Ascending aorta (tissue), 2 donors: ENCODE measurements around the gene YIPF3. TPM values are rescaled to one million over a fixed set of nuclear protein-coding genes. Genes with fewer than 3 reads are reported as not detected.
"Not testable (repeated sequence)": the region's sequence is repeated elsewhere in the genome, so short reads cannot be mapped to it uniquely, and the experiment has no call there.

Experiments used
- DNase-seq, 2 donors: peaks; one replicate each; pipeline ENCODE4 v3.0.0-alpha.2; 2019; ENCODE audit warnings: low spot score in 2 of 2
- H3K27ac ChIP-seq, 2 donors: fragments of 200-600 bp; sonication (generic); one replicate each; pipeline ENCODE4 v1.5.1; 2016 to 2017; ENCODE audit warnings: mild to moderate bottlenecking in 1 of 2
- H3K27me3 ChIP-seq: fragments of 200-600 bp; sonication (generic); one replicate; pipeline ENCODE4 v1.5.1; 2017
- H3K36me3 ChIP-seq, 2 donors: fragments of 200-600 bp; sonication (generic); one replicate each; pipeline ENCODE4 v1.5.1; 2016
- H3K4me1 ChIP-seq, 2 donors: fragments of 200-600 bp; sonication (generic); one replicate each; pipeline ENCODE4 v1.5.1; 2016 to 2017; ENCODE audit warnings: mild to moderate bottlenecking in 1 of 2
- H3K4me3 ChIP-seq, 2 donors: fragments of 200-600 bp; sonication (generic); one replicate each; pipeline ENCODE4 v1.5.1; 2016 to 2017; ENCODE audit warnings: mild to moderate bottlenecking in 1 of 2
- H3K9me3 ChIP-seq, 2 donors: fragments of 200-600 bp; sonication (generic); one replicate each; pipeline ENCODE4 v1.5.1; 2016
- intact Hi-C: fragments of 100-400 bp; cut with DNase I; formaldehyde crosslinking; loops from one replicate; pipeline ENCODE4 v1.15.1; 2023
- total RNA-seq: library from RNA; depleted of rRNA; stranded (reverse); fragments of >200 nt; gene quantifications from one replicate; pipeline ENCODE4 v1.1.0, GENCODE V29; 2016
- TF ChIP-seq, protein P1 (sequence below), 3 experiments: fragments of 200-600 bp in 2 of 3; fragments of 450-650 bp in 1 of 3; sonication (generic) in 2 of 3; IDR thresholded peaks; one replicate each; pipeline ENCODE4 v1.5.1; 2016 to 2019; ENCODE audit warnings: antibody characterized with exemption in 3 of 3, mild to moderate bottlenecking in 1 of 3, moderate library complexity in 1 of 3

The YIPF3 gene
- total RNA-seq, 1 donor from 2014 or later = 71.4 TPM

DNA sequence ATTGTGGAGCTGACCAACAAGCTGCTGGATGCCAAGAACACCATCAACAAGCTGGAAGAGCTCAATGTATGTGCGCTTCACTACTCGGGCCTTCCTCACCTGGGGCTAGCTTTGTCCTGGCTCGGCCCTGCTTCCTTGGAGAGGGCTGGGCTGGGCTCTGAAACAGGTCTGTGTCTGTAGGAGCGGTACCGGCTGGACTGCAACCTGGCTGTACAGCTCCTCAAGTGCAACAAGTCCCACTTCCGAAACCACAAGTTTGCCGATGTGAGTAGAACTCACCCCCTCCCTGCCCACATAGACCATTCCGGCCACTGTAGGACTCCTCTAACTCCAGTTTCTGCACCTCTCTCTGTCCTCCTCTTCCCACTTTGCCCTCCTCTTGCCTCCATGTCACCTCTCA, 13.3 kb downstream of the YIPF3 start:
- TF ChIP-seq, protein P1, sequence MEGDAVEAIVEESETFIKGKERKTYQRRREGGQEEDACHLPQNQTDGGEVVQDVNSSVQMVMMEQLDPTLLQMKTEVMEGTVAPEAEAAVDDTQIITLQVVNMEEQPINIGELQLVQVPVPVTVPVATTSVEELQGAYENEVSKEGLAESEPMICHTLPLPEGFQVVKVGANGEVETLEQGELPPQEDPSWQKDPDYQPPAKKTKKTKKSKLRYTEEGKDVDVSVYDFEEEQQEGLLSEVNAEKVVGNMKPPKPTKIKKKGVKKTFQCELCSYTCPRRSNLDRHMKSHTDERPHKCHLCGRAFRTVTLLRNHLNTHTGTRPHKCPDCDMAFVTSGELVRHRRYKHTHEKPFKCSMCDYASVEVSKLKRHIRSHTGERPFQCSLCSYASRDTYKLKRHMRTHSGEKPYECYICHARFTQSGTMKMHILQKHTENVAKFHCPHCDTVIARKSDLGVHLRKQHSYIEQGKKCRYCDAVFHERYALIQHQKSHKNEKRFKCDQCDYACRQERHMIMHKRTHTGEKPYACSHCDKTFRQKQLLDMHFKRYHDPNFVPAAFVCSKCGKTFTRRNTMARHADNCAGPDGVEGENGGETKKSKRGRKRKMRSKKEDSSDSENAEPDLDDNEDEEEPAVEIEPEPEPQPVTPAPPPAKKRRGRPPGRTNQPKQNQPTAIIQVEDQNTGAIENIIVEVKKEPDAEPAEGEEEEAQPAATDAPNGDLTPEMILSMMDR (IDR thresholded peaks at IDR 0.05) = no peak
- intact Hi-C loops = no loop called here
- no peaks in the 10 kb centered on the region for H3K27me3 ChIP-seq
- DNase-seq = no peak
- H3K4me1 ChIP-seq = peaks cover 0 to 4% of the 10 kb centered on the region in 2 donors
- H3K9me3 ChIP-seq = no peaks in the 10 kb centered on the region
- H3K27ac ChIP-seq = no peak overlapping the region
- H3K36me3 ChIP-seq = peaks cover 56 to 71% of the 10 kb centered on the region in 2 donors
- no peak overlapping the region for H3K4me3 ChIP-seq

DNA sequence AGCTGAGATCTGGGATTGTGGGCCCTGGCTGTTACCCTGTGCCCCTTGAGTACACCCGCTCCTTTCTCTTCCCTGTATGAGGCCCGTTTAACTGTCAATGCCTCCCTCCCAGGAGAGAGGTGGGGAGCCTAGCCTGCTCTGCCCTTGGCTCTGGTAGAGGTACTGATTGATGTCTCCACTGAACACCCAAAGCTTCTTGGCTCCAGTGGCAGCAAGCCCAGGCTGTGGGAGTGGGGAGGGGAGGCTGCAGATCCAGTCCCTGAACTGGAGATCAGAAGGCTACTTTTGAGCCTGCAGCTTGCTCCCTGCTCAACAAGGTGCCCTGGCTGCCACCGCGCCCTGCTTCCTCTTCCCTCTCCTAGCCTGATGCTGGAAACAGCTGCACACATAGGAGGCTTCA, 14.1 kb downstream of the YIPF3 start:
- intact Hi-C loops = no loop called here

DNA sequence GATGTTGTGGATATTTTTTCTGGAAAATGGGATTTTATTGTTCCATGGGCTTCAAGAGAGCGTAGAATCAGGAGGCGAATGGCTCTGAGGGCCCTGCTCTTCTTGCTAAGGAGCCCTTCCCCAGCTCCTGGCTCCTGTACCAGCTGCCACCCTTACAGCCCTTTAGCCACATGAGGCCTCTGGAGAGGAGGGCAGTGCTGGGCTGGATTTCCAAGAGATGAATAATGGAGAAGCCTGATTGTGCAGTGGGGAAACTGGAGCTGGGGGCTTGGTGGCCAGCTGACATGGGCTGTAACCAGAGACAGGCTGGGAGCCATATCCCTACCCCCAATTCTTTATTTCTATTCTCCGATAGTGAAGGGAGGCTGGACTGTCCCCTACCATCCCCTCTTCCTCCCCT, 15.8 kb downstream of the YIPF3 start:
- Histone ChIP-seq H3K36me3 (peaks cover 56 to 79% of the 10 kb centered on the region in 2 donors), H3K27me3 (no peaks in the 10 kb centered on the region)

More for the DNA sequence above, 14.1 kb downstream of the YIPF3 start:
- no peak for DNase-seq
- H3K4me1 ChIP-seq = peaks cover 0 to 6% of the 10 kb centered on the region in 2 donors
- H3K9me3 ChIP-seq = no peaks in the 10 kb centered on the region
- TF ChIP-seq, protein P1 (IDR thresholded peaks at IDR 0.05) = no peak
- no peaks in the 10 kb centered on the region for H3K27me3 ChIP-seq
- H3K27ac ChIP-seq = no peak overlapping the region
- H3K36me3 ChIP-seq = peaks cover 56 to 79% of the 10 kb centered on the region in 2 donors
- H3K4me3 ChIP-seq = no peak overlapping the region

DNA sequence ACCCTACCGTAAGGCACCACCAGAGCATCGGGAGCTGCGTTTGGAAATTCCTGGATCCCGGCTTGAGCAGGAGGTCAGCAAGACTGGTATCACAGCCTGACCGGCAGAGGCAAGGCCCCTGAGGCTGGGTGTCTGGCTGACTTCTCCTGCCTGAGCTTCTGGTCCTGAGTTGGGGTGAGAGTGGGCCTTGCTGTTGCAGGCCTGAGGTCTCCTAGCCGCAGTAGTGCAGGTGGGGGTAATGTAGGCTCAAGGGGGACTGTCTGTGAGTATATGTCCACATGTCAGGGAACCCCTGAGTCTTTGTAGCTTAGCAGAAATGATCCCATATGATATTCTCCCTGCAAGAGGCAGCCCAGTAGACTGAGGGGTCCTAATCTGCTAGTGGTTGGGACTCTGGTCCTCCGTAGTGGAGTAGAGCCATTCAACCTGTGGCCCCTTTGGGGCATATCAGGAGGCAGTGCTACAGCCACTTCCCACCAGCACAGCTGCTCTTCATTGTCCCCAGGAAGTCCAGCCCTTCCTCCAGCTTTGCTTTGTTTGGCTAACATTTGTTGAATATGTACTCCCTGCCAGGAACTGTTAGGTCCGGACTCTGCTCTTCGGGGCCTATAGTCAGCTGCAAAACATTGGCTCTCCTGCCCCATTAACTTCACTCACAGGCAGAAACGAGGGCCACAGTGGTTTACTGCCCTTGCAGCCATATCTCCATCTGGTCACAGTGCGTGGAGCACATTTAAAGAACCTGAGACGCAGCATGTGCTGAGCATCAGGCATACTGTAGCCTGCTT, 17.5 kb downstream of the YIPF3 start:
- intact Hi-C loops = no loop called here
- no peak for DNase-seq
- H3K27ac ChIP-seq = no peak overlapping the region
- H3K4me1 ChIP-seq = peaks cover 7 to 19% of the 10 kb centered on the region in 2 donors
- H3K4me3 ChIP-seq = no peak overlapping the region
- H3K9me3 ChIP-seq = no peaks in the 10 kb centered on the region
- TF ChIP-seq, protein P1 (IDR thresholded peaks at IDR 0.05) = no peak
- H3K36me3 ChIP-seq = peaks cover 41 to 62% of the 10 kb centered on the region in 2 donors
- no peaks in the 10 kb centered on the region for H3K27me3 ChIP-seq

More for the DNA sequence above, 15.8 kb downstream of the YIPF3 start:
- DNase-seq = no peak
- intact Hi-C loops = no loop called here
- H3K4me1 ChIP-seq = peaks cover 7 to 18% of the 10 kb centered on the region in 2 donors
- no peaks in the 10 kb centered on the region for H3K9me3 ChIP-seq
- H3K4me3 ChIP-seq = no peak overlapping the region
- H3K27ac ChIP-seq = no peak overlapping the region
- TF ChIP-seq, protein P1 (IDR thresholded peaks at IDR 0.05) = no peak

DNA sequence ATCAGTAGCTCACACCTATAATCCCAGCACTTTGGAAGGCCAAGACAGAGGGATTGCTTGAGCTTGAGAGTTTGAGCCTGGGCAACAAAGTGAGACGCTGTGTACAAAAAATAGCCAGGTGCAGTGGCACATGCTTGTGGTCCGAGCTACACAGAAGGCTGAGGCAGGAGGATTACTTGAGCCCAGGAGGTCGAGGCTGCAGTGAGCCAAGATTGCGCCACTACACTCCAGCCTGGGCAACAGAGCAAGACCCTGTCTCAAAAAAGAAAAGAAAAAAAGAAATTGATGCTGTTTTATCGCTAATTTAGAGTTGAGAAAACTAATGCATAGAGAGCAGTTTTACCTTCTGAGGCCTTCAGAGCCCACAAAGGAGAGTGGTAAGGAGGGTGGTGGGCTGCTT, 18.4 kb downstream of the YIPF3 start:
- H3K27me3 ChIP-seq, H3K4me3 ChIP-seq, DNase-seq, intact Hi-C loops, H3K9me3 ChIP-seq, H3K27ac ChIP-seq: not testable (repeated sequence)
- Histone ChIP-seq H3K36me3 (peaks cover 33 to 54% of the 10 kb centered on the region in 2 donors), H3K4me1 (peaks cover 7 to 19% of the 10 kb centered on the region in 2 donors)

DNA sequence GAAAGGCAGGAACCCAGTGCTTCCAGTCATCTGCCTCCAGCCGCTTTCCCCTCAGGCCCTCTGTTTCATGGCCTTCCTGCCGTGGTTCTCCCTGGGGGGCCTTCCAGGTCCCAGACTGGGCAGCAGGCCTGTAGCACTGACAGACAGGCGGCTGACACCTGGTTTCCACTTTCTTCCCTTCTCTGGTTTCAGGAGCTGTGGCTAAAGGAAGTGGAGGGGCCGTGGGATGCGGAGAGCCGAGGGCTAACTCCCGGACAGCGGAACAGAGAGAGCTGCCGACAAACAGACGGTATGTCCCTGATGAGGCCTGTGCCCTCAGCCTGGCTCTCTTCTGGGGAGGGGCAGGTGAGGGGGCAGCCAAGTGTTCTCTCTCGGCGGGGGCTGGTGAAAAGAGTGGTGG, 19.0 kb downstream of the YIPF3 start:
- peaks cover 7 to 20% of the 10 kb centered on the region in 2 donors for H3K4me1 ChIP-seq

More for the DNA sequence above, 19.0 kb downstream of the YIPF3 start:
- no peak for DNase-seq
- intact Hi-C loops = loop anchor here (2.0 kb wide), 1 partner anchor 43 kb away; the partner anchor contains the start of gene DLK2
- TF ChIP-seq, protein P1 (IDR thresholded peaks at IDR 0.05) = no peak
- Histone ChIP-seq H3K27me3 (no peaks in the 10 kb centered on the region), H3K36me3 (peaks cover 27 to 48% of the 10 kb centered on the region in 2 donors), H3K4me3 (no peak overlapping the region), H3K9me3 (no peaks in the 10 kb centered on the region), H3K27ac (no peak overlapping the region)
